ENCODE measurements around the gene CAPN7.
A peak's percentile ranks its signal among the peaks of the same experiment; 100 is the strongest.

Gene CAPN7

DNA sequence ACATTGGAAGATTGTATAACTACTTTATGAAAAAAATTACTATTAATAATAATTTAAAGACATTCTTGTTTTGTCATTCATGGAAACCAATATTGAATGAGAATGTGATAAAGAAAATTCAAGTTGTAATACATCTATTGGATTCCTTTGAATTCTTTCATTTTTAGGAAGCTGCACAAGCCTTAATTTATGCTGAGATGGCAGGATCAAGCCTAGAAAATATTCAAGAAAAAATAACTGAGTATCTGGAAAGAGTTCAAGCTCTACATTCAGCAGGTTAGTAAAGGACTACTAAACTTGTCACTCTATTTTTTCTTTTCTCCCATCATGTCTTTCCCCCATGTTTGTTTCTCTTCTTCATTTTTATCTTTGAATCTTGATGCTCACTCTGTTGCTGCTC lies 5.9 kb downstream of the CAPN7 start:
- H3K36me3 Mint-ChIP-seq (ENCODE audit: low read depth): peaks cover 60% of the 10 kb centered on the region
- H3K9me3 Mint-ChIP-seq: no peaks in the 10 kb centered on the region
- H3K27ac Mint-ChIP-seq: peak overlapping the region; percentile 7
- intact Hi-C loops (cut with micrococcal nuclease): no loop called here
- H3K4me1 Mint-ChIP-seq (ENCODE audit: low read depth): peaks cover 44% of the 10 kb centered on the region
- no peaks in the 10 kb centered on the region for H3K27me3 Mint-ChIP-seq
- H3K4me3 Mint-ChIP-seq: no peak overlapping the region

DNA sequence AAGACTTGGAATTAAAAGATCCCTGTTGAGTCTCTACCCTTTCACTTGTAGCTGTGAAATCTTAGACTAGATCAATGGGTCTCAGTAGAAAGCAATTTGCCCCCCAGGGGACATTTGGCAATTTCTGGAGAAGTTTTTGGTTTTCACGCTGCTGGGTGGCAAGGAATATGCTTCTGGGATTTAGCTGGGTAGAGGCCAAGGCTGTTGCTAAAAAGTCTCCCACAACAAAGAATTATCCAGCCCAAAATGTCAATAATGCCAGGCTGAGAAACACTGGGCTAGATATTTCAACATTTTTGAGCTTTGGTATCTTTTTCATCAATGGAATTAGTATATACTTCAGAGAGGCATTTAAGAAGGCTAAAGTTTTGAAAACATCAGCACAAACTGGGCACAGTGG lies 8.7 kb downstream of the CAPN7 start:
- Mint-ChIP-seq H3K27ac (peak overlapping the region; percentile 20), H3K4me3 (no peak overlapping the region), H3K36me3 (ENCODE audit: low read depth) (peaks cover 87% of the 10 kb centered on the region), H3K27me3 (no peaks in the 10 kb centered on the region), H3K4me1 (ENCODE audit: low read depth) (peaks cover 39% of the 10 kb centered on the region), H3K9me3 (no peaks in the 10 kb centered on the region)
- intact Hi-C loops (cut with micrococcal nuclease): loop anchor here (5.0 kb wide), 1 partner anchor 38 kb away; no protein-coding TSS in a partner anchor

DNA sequence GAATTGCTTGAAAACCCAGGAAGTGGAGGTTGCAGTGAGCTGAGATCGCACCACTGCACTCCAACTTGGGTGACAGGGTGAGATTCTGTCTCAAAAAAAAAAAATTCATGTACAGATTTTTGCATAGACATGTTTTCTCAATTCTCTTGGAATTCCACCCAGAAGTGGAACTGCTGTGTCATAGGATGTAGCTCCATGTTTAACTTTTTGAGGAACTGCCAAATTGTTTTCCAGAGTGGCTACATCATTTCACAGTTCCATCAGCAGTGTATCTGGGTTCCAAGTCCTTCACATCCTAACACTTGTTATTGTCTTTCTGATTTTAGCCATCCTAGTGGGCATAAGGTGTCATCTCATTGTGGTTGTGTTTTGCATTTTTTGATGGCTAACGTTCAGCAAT lies 9.9 kb downstream of the CAPN7 start:
- peaks cover 33% of the 10 kb centered on the region for H3K4me1 Mint-ChIP-seq (ENCODE audit: low read depth)
- intact Hi-C loops (cut with micrococcal nuclease): loop anchor here (5.0 kb wide), 1 partner anchor 36 kb away; no protein-coding TSS in a partner anchor
- no peak overlapping the region for H3K4me3 Mint-ChIP-seq
- no peaks in the 10 kb centered on the region for H3K9me3 Mint-ChIP-seq
- no peaks in the 10 kb centered on the region for H3K27me3 Mint-ChIP-seq
- H3K36me3 Mint-ChIP-seq (ENCODE audit: low read depth): peaks cover 89% of the 10 kb centered on the region
- H3K27ac Mint-ChIP-seq: peak overlapping the region; percentile 39

DNA sequence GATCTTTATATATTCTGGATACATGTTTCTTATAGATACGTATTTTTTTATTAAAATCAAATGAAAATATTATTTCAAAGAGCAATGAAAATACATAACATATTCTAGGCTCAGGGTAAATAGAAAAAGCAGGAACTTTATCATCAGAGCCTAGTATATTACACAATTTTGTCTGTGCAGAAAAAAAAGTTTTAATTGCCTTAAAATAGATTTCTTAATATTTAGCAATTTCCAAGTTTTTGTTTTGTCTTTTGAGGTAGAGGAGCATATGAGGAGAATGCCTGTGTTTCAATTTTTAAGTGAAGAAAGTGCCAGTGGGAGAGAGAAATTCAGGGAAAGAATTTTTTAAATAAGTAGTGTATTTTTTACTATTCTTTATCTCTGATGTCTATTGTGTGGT lies 10.5 kb downstream of the CAPN7 start:
- H3K36me3 Mint-ChIP-seq (ENCODE audit: low read depth): peaks cover 86% of the 10 kb centered on the region
- H3K4me3 Mint-ChIP-seq: no peak overlapping the region
- H3K27me3 Mint-ChIP-seq: no peaks in the 10 kb centered on the region
- H3K27ac Mint-ChIP-seq: peak overlapping the region; percentile 39
- intact Hi-C loops (cut with micrococcal nuclease): loop anchor here (5.0 kb wide), 1 partner anchor 36 kb away; no protein-coding TSS in a partner anchor
- H3K9me3 Mint-ChIP-seq: no peaks in the 10 kb centered on the region
- peaks cover 31% of the 10 kb centered on the region for H3K4me1 Mint-ChIP-seq (ENCODE audit: low read depth)

DNA sequence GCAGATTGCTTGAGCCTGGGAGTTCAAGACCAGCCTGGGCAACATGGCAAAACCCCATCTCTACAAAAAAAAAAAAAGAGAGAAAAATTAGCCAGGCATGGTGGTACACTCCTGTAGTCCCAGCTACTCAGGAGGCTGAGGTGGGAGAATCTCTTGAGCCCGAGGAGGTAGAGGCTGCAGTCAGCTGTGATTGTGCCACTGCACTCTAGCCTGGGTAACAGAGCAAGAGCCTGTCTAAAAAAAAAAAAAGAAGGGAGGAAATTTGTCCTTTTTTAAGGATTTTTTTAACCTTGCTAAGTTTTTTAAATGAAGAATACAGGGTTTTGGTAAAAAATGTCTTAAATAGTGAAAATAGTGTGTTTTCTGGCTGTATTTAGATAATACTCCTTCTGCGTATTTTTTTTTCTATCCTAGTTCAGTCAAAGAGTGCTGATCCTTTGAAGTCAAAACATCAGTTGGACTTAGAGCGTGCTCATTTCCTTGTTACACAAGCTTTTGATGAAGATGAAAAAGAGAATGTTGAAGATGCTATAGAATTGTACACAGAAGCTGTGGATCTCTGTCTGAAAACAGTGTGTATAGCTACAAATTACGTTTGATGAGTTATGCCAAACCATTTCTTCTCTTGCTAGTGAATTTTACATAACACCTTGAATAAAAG lies 11.1 kb downstream of the CAPN7 start:
- no peaks in the 10 kb centered on the region for H3K9me3 Mint-ChIP-seq
- intact Hi-C loops (cut with micrococcal nuclease): loop anchor here (5.0 kb wide), 1 partner anchor 35 kb away; no protein-coding TSS in a partner anchor
- peaks cover 24% of the 10 kb centered on the region for H3K4me1 Mint-ChIP-seq (ENCODE audit: low read depth)
- no peak overlapping the region for H3K27ac Mint-ChIP-seq
- no peaks in the 10 kb centered on the region for H3K27me3 Mint-ChIP-seq
- no peak overlapping the region for H3K4me3 Mint-ChIP-seq
- peaks cover 85% of the 10 kb centered on the region for H3K36me3 Mint-ChIP-seq (ENCODE audit: low read depth)

DNA sequence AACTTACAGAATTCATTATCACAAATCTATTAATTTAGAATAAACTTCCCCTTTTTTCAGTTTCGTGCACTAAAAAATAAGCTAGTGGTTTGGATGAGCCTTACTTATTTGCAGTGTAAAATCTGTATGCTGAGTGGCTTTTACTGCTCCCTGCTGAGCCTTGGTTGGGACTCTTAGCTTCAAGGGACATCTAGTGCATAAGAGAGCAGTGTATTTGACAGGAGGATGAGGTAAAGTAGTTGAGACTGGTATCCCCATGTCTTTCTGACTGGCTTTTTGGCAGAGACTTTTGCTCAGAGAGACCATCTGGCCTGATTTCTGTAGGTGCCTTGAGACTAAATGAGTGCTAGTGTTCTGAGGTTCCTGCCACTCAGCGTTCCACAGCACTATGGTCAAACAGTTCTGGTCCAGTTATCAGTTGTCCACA lies 11.8 kb downstream of the CAPN7 start:
- no peaks in the 10 kb centered on the region for H3K9me3 Mint-ChIP-seq
- no peak overlapping the region for H3K4me3 Mint-ChIP-seq
- H3K27ac Mint-ChIP-seq: no peak overlapping the region
- H3K36me3 Mint-ChIP-seq (ENCODE audit: low read depth): peaks cover 85% of the 10 kb centered on the region
- peaks cover 22% of the 10 kb centered on the region for H3K4me1 Mint-ChIP-seq (ENCODE audit: low read depth)
- H3K27me3 Mint-ChIP-seq: no peaks in the 10 kb centered on the region
- intact Hi-C loops (cut with micrococcal nuclease): loop anchor here (5.0 kb wide), 1 partner anchor 34 kb away; no protein-coding TSS in a partner anchor

DNA sequence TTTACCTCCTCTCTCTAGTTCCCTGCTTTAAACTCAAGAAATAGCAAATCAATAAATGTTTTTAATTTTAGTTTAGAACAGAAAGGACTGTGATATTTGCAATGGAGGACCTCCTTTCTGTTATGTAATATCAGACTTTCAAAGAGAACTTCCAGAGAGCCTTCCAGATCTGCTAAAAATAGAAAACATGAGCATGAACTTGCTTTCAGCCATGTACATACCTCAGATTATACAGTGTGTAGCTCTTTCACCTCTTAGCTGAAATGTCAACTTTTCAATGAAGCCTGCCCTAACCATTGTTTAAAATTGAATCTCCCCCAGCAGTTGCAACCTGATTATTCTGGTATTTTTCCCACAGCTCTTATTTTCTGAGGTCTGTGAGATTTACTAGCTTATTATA lies 12.6 kb downstream of the CAPN7 start:
- no peaks in the 10 kb centered on the region for H3K27me3 Mint-ChIP-seq
- no peak overlapping the region for H3K27ac Mint-ChIP-seq
- peaks cover 22% of the 10 kb centered on the region for H3K4me1 Mint-ChIP-seq (ENCODE audit: low read depth)
- intact Hi-C loops (cut with micrococcal nuclease): loop anchor here (5.0 kb wide), 1 partner anchor 34 kb away; no protein-coding TSS in a partner anchor
- no peaks in the 10 kb centered on the region for H3K9me3 Mint-ChIP-seq
- peaks cover 84% of the 10 kb centered on the region for H3K36me3 Mint-ChIP-seq (ENCODE audit: low read depth)
- no peak overlapping the region for H3K4me3 Mint-ChIP-seq

DNA sequence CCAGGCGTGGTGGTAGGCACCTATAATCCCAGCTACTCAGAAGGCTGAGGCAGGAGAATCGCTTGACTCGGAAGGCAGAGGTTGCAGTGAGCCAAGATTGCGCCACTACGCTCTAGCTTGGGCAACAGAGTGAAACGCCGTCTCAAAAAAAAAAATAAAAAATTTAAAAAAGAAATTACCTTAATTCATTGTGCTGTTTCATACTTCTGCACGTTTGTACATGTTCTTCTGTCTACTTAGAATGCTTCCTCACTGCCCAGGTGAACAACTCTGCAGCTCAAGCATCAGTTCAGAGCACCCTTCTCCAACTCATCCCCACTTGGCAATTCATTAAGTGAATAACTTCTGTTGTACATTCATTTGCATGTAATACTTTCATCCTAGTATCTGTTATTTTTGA lies 14.0 kb downstream of the CAPN7 start:
- no peaks in the 10 kb centered on the region for H3K27me3 Mint-ChIP-seq
- intact Hi-C loops (cut with micrococcal nuclease): no loop called here
- no peak overlapping the region for H3K27ac Mint-ChIP-seq
- peaks cover 13% of the 10 kb centered on the region for H3K4me1 Mint-ChIP-seq (ENCODE audit: low read depth)
- no peaks in the 10 kb centered on the region for H3K9me3 Mint-ChIP-seq
- H3K36me3 Mint-ChIP-seq (ENCODE audit: low read depth): peaks cover 78% of the 10 kb centered on the region
- no peak overlapping the region for H3K4me3 Mint-ChIP-seq

DNA sequence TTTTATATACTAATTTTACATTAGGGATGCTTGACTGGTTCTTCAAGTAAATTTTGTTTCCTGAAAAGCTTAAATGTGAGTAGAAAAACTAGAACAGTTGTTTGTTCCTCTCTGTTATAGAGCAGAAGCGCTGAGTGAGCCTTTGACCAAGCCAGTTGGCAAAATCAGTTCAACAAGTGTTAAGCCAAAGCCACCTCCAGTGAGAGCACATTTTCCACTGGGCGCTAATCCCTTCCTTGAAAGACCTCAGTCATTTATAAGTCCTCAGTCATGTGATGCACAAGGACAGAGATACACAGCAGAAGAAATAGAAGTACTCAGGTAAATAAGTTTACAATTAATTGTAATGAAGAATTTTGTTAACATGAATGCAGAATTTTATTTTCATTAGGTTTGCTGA lies 14.6 kb downstream of the CAPN7 start:
- intact Hi-C loops (cut with micrococcal nuclease): no loop called here
- Mint-ChIP-seq H3K4me3 (no peak overlapping the region), H3K4me1 (ENCODE audit: low read depth) (peaks cover 7% of the 10 kb centered on the region), H3K27me3 (no peaks in the 10 kb centered on the region), H3K27ac (no peak overlapping the region), H3K36me3 (ENCODE audit: low read depth) (peaks cover 74% of the 10 kb centered on the region), H3K9me3 (no peaks in the 10 kb centered on the region)

DNA sequence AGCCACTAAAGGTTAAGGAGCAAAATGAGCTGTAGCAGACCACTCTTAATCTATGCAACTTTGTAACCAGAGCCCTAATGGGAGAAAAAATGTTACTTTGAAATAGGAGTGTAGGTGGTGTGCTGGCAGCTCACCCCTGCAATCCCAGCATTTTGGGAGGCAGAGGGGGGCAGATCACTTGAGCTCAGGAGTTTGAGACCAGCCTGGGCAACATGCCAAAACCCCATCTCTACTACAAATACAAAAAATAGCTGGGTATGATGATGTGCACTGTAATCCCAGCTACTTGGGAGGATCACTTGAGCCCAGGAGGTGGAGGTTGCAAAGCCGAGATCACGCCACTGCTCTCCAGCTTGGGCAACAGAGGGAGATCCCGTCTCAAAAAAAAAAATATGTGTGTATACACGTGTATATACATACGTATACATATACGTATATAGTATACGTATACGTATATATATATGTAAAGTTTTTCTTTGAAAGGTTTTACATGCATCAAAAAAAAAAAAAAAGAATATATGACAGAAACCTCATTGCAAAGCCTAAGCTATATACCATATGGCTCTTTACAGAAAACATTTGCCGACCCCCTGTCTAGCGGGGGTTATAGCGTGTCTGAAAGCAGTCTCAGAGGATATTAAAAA lies 15.7 kb downstream of the CAPN7 start:
- H3K36me3 Mint-ChIP-seq (ENCODE audit: low read depth): peaks cover 82% of the 10 kb centered on the region
- no peaks in the 10 kb centered on the region for H3K27me3 Mint-ChIP-seq
- no peak overlapping the region for H3K4me3 Mint-ChIP-seq
- H3K9me3 Mint-ChIP-seq: no peaks in the 10 kb centered on the region
- H3K4me1 Mint-ChIP-seq (ENCODE audit: low read depth): no peaks in the 10 kb centered on the region
- intact Hi-C loops (cut with micrococcal nuclease): no loop called here
- H3K27ac Mint-ChIP-seq: no peak overlapping the region

DNA sequence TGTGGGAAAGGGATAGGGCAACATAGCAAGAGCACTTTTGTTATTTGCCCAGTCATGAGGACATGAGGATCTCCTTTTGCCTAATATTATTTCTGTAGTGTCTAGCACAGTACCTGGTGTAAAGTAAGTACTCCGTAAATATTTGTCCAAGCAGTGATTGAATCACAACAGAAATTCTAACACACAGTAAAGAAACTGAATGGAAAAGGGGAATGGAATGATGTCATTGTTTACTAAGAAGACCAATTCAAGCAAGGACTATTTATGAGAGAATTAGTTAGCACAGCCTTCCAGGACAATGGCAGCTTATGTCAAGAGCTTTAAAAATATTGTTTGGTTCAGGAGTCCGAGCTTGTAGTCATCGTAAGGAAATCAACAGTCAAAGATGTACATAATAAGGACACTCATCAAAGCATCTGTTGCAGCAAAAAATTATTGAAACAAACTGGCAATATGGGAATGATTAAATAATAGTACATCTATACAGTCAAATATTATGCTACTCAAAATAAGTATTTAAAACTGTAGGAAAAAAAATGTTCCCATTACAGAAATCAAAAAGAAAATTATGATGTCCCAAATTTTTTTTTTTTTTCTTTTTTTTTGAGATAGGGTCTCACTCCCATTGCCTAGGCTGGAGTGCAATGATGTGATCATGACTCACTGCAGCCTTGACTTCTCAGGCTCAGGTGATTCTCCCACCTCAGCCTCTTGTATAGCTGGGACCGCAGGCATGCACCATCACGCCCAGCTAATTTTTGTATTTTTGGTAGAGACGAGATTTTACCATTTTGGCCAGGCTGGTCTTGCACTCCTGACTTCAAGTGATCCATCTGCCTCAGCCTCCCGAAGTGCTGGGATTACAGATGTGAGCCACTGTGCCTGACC lies 17.9 kb downstream of the CAPN7 start:
- Mint-ChIP-seq H3K4me1 (ENCODE audit: low read depth) (no peaks in the 10 kb centered on the region), H3K27me3 (no peaks in the 10 kb centered on the region), H3K27ac (no peak overlapping the region), H3K9me3 (no peaks in the 10 kb centered on the region), H3K4me3 (no peak overlapping the region), H3K36me3 (ENCODE audit: low read depth) (peaks cover 75% of the 10 kb centered on the region)
- intact Hi-C loops (cut with micrococcal nuclease): no loop called here

DNA sequence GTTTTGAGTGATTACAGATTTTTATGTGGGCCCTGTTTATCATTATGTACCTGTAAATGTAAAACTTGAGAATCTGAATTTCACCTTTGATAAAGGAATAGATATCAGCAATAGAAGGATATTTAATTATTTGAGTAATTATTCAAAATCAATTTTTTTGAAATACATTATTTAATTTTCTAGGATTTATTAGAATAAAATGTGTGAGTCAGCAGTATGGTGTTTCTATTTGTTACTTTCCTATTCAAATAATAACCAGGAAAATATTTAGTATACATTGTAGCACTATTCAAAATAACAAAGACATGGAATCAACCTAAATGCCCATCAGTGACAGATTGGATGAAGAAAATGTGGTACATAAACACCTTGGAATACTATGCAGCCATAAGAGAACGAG lies 22.1 kb downstream of the CAPN7 start:
- Mint-ChIP-seq H3K27ac (no peak overlapping the region), H3K36me3 (ENCODE audit: low read depth) (peaks cover 71% of the 10 kb centered on the region), H3K4me3 (no peak overlapping the region), H3K9me3 (no peaks in the 10 kb centered on the region), H3K4me1 (ENCODE audit: low read depth) (no peaks in the 10 kb centered on the region), H3K27me3 (no peaks in the 10 kb centered on the region)
- intact Hi-C loops (cut with micrococcal nuclease): no loop called here

DNA sequence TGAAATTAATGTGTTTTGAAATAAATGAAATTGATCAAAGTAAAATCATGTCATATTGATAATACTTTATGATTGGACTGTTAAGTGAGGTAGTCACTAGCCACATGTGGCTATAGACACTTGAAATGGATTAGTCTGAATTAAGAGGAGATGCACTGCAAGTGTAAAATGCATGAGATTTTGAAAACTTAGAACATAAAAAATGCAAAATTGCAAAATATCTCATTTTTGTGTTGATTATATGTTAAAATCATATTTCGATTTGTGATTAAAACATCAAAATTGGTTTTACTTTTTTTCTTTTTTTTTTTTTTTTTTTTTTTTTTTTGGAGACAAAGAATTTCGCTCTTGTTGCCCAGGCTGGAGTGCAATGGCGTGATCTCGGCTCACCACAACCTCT lies 23.2 kb downstream of the CAPN7 start:
- H3K4me1 Mint-ChIP-seq (ENCODE audit: low read depth): no peaks in the 10 kb centered on the region
- no peak overlapping the region for H3K27ac Mint-ChIP-seq
- H3K36me3 Mint-ChIP-seq (ENCODE audit: low read depth): peaks cover 72% of the 10 kb centered on the region
- intact Hi-C loops (cut with micrococcal nuclease): no loop called here
- no peaks in the 10 kb centered on the region for H3K27me3 Mint-ChIP-seq
- no peak overlapping the region for H3K4me3 Mint-ChIP-seq
- H3K9me3 Mint-ChIP-seq: no peaks in the 10 kb centered on the region

DNA sequence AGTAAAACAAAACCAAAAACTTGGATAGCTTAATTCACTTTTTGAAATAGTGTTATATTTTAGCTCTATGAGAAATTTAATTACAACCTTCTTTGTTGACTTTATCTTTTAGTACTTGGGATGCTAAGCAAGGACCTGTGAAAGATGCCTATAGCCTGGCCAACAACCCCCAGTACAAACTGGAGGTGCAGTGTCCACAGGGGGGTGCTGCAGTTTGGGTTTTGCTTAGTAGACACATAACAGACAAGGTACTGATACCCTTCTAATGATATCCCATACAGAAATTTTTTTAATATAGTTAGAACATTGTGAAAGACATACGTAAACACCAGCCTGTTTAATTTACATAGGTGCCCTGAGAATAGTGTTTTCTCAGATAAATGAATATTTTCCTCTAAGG lies 35.3 kb downstream of the CAPN7 start:
- no peak overlapping the region for H3K4me3 Mint-ChIP-seq
- no peaks in the 10 kb centered on the region for H3K4me1 Mint-ChIP-seq (ENCODE audit: low read depth)
- H3K27me3 Mint-ChIP-seq: no peaks in the 10 kb centered on the region
- intact Hi-C loops (cut with micrococcal nuclease): no loop called here
- no peak overlapping the region for H3K27ac Mint-ChIP-seq
- no peaks in the 10 kb centered on the region for H3K9me3 Mint-ChIP-seq
- H3K36me3 Mint-ChIP-seq (ENCODE audit: low read depth): peaks cover 80% of the 10 kb centered on the region

Measured in dendritic cell treated with granulocyte-macrophage colony-stimulating factor and Interleukin-4, amounts not matched to agents 40 ng/mL and 50 ng/mL, for 4 days (primary cell).